ENCODE data around the gene CRTC3. TPM values are rescaled to one million over a fixed set of nuclear protein-coding genes. Genes with fewer than 3 reads are reported as not detected.
A peak's percentile ranks its signal among the peaks of the same experiment; 100 is the strongest.

The CRTC3 gene
- total RNA-seq, 1 donor from 2014 or later = 21.4 TPM

- no peak overlapping the region for H3K4me3 ChIP-seq (ENCODE audit: insufficient read depth, low read depth, low read length)
- H3K36me3 ChIP-seq (ENCODE audit: insufficient read depth, low read length) = no peaks in the 10 kb centered on the region
- peaks cover 7% of the 10 kb centered on the region for H3K4me1 ChIP-seq (ENCODE audit: insufficient read depth, low read length)
- Mint-ChIP-seq H3K9me3 (ENCODE audit: unreplicated experiment) (no peaks in the 10 kb centered on the region), H3K4me1 (ENCODE audit: low read depth, unreplicated experiment) (peaks cover 5% of the 10 kb centered on the region), H3K27ac (ENCODE audit: unreplicated experiment) (no peak overlapping the region), H3K27me3 (ENCODE audit: low read depth, unreplicated experiment) (peaks cover 19% of the 10 kb centered on the region), H3K4me3 (ENCODE audit: unreplicated experiment) (no peak overlapping the region), H3K36me3 (ENCODE audit: low read depth, unreplicated experiment) (no peaks in the 10 kb centered on the region)
- H3K4me2 ChIP-seq (ENCODE audit: low read length) = no peak overlapping the region
- H3K79me2 ChIP-seq (ENCODE audit: insufficient read depth, low read length) = no peaks in the 10 kb centered on the region
- no peak for TF ChIP-seq CTCF (IDR thresholded peaks at IDR 0.05; ENCODE audit: insufficient read depth, low read depth, low read length)
- no peak for TF ChIP-seq EZH2 (IDR thresholded peaks at IDR 0.05; ENCODE audit: insufficient read depth, low read length)
- no peaks in the 10 kb centered on the region for H3K27me3 ChIP-seq (ENCODE audit: insufficient read depth, low read length)
- H3K27ac ChIP-seq (ENCODE audit: low read depth, low read length) = no peak overlapping the region
- no peak overlapping the region for H2AFZ ChIP-seq (ENCODE audit: low read depth, low read length)
- H3K9ac ChIP-seq (ENCODE audit: low read length) = no peak overlapping the region
- H3K9me3 ChIP-seq (ENCODE audit: insufficient read depth, low read depth, low read length) = no peaks in the 10 kb centered on the region
- FAIRE-seq = no peak
- H4K20me1 ChIP-seq (ENCODE audit: insufficient read depth, low read length) = no peaks in the 10 kb centered on the region
- no peak for DNase-seq (ENCODE audit: low read depth)
These were observed 145.7 kb downstream of the CRTC3 start for GRCh38 chr15:90675464-90675863.

- H3K79me2 ChIP-seq (ENCODE audit: insufficient read depth, low read length) = no peaks in the 10 kb centered on the region
- H4K20me1 ChIP-seq (ENCODE audit: insufficient read depth, low read length) = no peaks in the 10 kb centered on the region
- H3K27ac ChIP-seq (ENCODE audit: low read depth, low read length) = no peak overlapping the region
- Mint-ChIP-seq H3K27ac (ENCODE audit: unreplicated experiment) (no peak overlapping the region), H3K36me3 (ENCODE audit: low read depth, unreplicated experiment) (no peaks in the 10 kb centered on the region), H3K27me3 (ENCODE audit: low read depth, unreplicated experiment) (peaks cover 5% of the 10 kb centered on the region), H3K4me1 (ENCODE audit: low read depth, unreplicated experiment) (peaks cover 5% of the 10 kb centered on the region), H3K9me3 (ENCODE audit: unreplicated experiment) (no peaks in the 10 kb centered on the region), H3K4me3 (ENCODE audit: unreplicated experiment) (no peak overlapping the region)
- no peak overlapping the region for H3K4me2 ChIP-seq (ENCODE audit: low read length)
- DNase-seq (ENCODE audit: low read depth) (no peak), FAIRE-seq (no peak)
- H2AFZ ChIP-seq (ENCODE audit: low read depth, low read length) = no peak overlapping the region
- no peak overlapping the region for H3K9ac ChIP-seq (ENCODE audit: low read length)
- H3K27me3 ChIP-seq (ENCODE audit: insufficient read depth, low read length) = no peaks in the 10 kb centered on the region
- no peaks in the 10 kb centered on the region for H3K9me3 ChIP-seq (ENCODE audit: insufficient read depth, low read depth, low read length)
- peaks cover 16% of the 10 kb centered on the region for H3K4me1 ChIP-seq (ENCODE audit: insufficient read depth, low read length)
- no peak for TF ChIP-seq CTCF (IDR thresholded peaks at IDR 0.05; ENCODE audit: insufficient read depth, low read depth, low read length)
- TF ChIP-seq EZH2 (IDR thresholded peaks at IDR 0.05; ENCODE audit: insufficient read depth, low read length) = no peak
- no peak overlapping the region for H3K4me3 ChIP-seq (ENCODE audit: insufficient read depth, low read depth, low read length)
- H3K36me3 ChIP-seq (ENCODE audit: insufficient read depth, low read length) = no peaks in the 10 kb centered on the region
These were observed 148.4 kb downstream of the CRTC3 start for GRCh38 chr15:90677807-90678790.

- Histone ChIP-seq H3K27me3 (ENCODE audit: insufficient read depth, low read length) (no peaks in the 10 kb centered on the region), H2AFZ (ENCODE audit: low read depth, low read length) (no peak overlapping the region), H3K9ac (ENCODE audit: low read length) (no peak overlapping the region), H3K9me3 (ENCODE audit: insufficient read depth, low read depth, low read length) (no peaks in the 10 kb centered on the region), H3K4me1 (ENCODE audit: insufficient read depth, low read length) (peaks cover 19% of the 10 kb centered on the region), H3K4me3 (ENCODE audit: insufficient read depth, low read depth, low read length) (no peak overlapping the region), H4K20me1 (ENCODE audit: insufficient read depth, low read length) (no peaks in the 10 kb centered on the region), H3K4me2 (ENCODE audit: low read length) (peak overlapping the region; percentile 54), H3K27ac (ENCODE audit: low read depth, low read length) (peak overlapping the region; percentile 74), H3K79me2 (ENCODE audit: insufficient read depth, low read length) (no peaks in the 10 kb centered on the region), H3K36me3 (ENCODE audit: insufficient read depth, low read length) (no peaks in the 10 kb centered on the region)
- no peak for TF ChIP-seq EZH2 (IDR thresholded peaks at IDR 0.05; ENCODE audit: insufficient read depth, low read length)
- no peak for TF ChIP-seq CTCF (IDR thresholded peaks at IDR 0.05; ENCODE audit: insufficient read depth, low read depth, low read length)
- Mint-ChIP-seq H3K4me3 (ENCODE audit: unreplicated experiment) (no peak overlapping the region), H3K4me1 (ENCODE audit: low read depth, unreplicated experiment) (peaks cover 6% of the 10 kb centered on the region), H3K27ac (ENCODE audit: unreplicated experiment) (no peak overlapping the region), H3K36me3 (ENCODE audit: low read depth, unreplicated experiment) (no peaks in the 10 kb centered on the region), H3K9me3 (ENCODE audit: unreplicated experiment) (no peaks in the 10 kb centered on the region), H3K27me3 (ENCODE audit: low read depth, unreplicated experiment) (peaks cover 5% of the 10 kb centered on the region)
- DNase-seq (ENCODE audit: low read depth) (no peak), FAIRE-seq (no peak)
These were observed 150.2 kb downstream of the CRTC3 start for GRCh38 chr15:90679959-90680358.
